Measurements from ENCODE around the gene RGS9BP. TPM values are rescaled to one million over a fixed set of nuclear protein-coding genes. Genes with fewer than 3 reads are reported as not detected.

Gene RGS9BP
- total and polyA plus RNA-seq, 2 of the 13 experiments (the other 11 are each of a cell fraction or from before 2014, with no cell fraction given), result 0.01 TPM; not detected in 1

DNA sequence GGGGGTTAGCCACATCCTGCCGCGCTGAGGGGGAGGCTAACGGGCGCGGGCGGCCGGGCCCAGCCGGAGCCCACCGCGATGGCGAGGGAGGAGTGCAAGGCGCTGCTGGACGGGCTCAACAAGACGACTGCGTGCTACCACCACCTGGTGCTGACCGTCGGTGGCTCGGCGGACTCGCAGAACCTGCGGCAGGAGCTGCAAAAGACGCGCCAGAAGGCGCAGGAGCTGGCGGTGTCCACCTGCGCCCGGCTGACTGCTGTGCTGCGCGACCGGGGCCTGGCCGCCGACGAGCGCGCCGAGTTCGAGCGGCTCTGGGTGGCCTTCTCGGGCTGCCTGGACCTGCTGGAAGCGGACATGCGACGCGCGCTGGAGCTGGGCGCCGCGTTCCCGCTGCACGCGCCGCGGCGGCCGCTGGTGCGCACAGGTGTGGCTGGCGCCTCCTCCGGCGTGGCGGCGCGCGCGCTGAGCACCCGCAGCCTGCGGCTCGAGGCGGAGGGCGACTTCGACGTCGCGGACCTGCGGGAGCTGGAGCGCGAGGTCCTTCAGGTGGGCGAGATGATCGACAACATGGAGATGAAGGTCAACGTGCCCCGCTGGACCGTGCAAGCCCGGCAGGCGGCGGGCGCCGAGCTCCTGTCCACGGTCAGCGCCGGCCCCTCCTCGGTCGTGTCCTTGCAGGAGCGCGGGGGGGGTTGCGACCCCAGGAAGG is 692 bp downstream of the RGS9BP start:
- no peak overlapping the region for H2AFZ ChIP-seq (ENCODE audit: low read length)
- POLR2A ChIA-PET, result interaction anchor here (2.3 kb wide), 1 partner anchor 15 kb away, joined by 21 read pairs; the partner anchor contains the start of gene NUDT19
- TF ChIP-seq GMEB1 (CRISPR knock-in tag; IDR thresholded peaks at IDR 0.05; ENCODE audit: borderline replicate concordance), result no peak
- TF ChIP-seq, protein P1, sequence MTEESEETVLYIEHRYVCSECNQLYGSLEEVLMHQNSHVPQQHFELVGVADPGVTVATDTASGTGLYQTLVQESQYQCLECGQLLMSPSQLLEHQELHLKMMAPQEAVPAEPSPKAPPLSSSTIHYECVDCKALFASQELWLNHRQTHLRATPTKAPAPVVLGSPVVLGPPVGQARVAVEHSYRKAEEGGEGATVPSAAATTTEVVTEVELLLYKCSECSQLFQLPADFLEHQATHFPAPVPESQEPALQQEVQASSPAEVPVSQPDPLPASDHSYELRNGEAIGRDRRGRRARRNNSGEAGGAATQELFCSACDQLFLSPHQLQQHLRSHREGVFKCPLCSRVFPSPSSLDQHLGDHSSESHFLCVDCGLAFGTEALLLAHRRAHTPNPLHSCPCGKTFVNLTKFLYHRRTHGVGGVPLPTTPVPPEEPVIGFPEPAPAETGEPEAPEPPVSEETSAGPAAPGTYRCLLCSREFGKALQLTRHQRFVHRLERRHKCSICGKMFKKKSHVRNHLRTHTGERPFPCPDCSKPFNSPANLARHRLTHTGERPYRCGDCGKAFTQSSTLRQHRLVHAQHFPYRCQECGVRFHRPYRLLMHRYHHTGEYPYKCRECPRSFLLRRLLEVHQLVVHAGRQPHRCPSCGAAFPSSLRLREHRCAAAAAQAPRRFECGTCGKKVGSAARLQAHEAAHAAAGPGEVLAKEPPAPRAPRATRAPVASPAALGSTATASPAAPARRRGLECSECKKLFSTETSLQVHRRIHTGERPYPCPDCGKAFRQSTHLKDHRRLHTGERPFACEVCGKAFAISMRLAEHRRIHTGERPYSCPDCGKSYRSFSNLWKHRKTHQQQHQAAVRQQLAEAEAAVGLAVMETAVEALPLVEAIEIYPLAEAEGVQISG (CRISPR knock-in tag; IDR thresholded peaks at IDR 0.05), result peak; percentile 38; the same call in 1 of the 2 replicates
- 0 out of 2 replicates have a peak, but pooled peaks have one; percentile 30 for TF ChIP-seq CENPT (CRISPR knock-in tag; IDR thresholded peaks at IDR 0.05; ENCODE audit: low read depth)
- peak; percentile 52 for TF ChIP-seq HOXA3 (CRISPR knock-in tag; IDR thresholded peaks at IDR 0.05)
- TF ChIP-seq, protein P2, sequence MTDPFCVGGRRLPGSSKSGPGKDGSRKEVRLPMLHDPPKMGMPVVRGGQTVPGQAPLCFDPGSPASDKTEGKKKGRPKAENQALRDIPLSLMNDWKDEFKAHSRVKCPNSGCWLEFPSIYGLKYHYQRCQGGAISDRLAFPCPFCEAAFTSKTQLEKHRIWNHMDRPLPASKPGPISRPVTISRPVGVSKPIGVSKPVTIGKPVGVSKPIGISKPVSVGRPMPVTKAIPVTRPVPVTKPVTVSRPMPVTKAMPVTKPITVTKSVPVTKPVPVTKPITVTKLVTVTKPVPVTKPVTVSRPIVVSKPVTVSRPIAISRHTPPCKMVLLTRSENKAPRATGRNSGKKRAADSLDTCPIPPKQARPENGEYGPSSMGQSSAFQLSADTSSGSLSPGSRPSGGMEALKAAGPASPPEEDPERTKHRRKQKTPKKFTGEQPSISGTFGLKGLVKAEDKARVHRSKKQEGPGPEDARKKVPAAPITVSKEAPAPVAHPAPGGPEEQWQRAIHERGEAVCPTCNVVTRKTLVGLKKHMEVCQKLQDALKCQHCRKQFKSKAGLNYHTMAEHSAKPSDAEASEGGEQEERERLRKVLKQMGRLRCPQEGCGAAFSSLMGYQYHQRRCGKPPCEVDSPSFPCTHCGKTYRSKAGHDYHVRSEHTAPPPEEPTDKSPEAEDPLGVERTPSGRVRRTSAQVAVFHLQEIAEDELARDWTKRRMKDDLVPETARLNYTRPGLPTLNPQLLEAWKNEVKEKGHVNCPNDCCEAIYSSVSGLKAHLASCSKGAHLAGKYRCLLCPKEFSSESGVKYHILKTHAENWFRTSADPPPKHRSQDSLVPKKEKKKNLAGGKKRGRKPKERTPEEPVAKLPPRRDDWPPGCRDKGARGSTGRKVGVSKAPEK (CRISPR knock-in tag; IDR thresholded peaks at IDR 0.05; ENCODE audit: borderline replicate concordance), result 0 out of 2 replicates have a peak, but pooled peaks have one; percentile 43
- TF ChIP-seq BORCS8-MEF2B (CRISPR knock-in tag; IDR thresholded peaks at IDR 0.05), result no peak
- TF ChIP-seq, protein P3, sequence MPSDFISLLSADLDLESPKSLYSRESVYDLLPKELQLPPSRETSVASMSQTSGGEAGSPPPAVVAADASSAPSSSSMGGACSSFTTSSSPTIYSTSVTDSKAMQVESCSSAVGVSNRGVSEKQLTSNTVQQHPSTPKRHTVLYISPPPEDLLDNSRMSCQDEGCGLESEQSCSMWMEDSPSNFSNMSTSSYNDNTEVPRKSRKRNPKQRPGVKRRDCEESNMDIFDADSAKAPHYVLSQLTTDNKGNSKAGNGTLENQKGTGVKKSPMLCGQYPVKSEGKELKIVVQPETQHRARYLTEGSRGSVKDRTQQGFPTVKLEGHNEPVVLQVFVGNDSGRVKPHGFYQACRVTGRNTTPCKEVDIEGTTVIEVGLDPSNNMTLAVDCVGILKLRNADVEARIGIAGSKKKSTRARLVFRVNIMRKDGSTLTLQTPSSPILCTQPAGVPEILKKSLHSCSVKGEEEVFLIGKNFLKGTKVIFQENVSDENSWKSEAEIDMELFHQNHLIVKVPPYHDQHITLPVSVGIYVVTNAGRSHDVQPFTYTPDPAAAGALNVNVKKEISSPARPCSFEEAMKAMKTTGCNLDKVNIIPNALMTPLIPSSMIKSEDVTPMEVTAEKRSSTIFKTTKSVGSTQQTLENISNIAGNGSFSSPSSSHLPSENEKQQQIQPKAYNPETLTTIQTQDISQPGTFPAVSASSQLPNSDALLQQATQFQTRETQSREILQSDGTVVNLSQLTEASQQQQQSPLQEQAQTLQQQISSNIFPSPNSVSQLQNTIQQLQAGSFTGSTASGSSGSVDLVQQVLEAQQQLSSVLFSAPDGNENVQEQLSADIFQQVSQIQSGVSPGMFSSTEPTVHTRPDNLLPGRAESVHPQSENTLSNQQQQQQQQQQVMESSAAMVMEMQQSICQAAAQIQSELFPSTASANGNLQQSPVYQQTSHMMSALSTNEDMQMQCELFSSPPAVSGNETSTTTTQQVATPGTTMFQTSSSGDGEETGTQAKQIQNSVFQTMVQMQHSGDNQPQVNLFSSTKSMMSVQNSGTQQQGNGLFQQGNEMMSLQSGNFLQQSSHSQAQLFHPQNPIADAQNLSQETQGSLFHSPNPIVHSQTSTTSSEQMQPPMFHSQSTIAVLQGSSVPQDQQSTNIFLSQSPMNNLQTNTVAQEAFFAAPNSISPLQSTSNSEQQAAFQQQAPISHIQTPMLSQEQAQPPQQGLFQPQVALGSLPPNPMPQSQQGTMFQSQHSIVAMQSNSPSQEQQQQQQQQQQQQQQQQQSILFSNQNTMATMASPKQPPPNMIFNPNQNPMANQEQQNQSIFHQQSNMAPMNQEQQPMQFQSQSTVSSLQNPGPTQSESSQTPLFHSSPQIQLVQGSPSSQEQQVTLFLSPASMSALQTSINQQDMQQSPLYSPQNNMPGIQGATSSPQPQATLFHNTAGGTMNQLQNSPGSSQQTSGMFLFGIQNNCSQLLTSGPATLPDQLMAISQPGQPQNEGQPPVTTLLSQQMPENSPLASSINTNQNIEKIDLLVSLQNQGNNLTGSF (CRISPR knock-in tag; IDR thresholded peaks at IDR 0.05), result no peak
- TF ChIP-seq GTF2F1 (IDR thresholded peaks at IDR 0.05; ENCODE audit: low read length), result no peak
- peak; percentile 89; the same call in 1 of the 2 replicates for TF ChIP-seq ZNF777 (CRISPR knock-in tag; IDR thresholded peaks at IDR 0.05)

More for the DNA sequence above, 692 bp downstream of the RGS9BP start:
- Histone ChIP-seq H3K36me3 (replicated peaks in 1 of 2; ENCODE audit: control insufficient read depth in 1 of 2, insufficient read depth in 2 of 2, low read length in 2 of 2) (no peaks in the 10 kb centered on the region), H3K79me2 (ENCODE audit: insufficient read depth, low read length) (peaks cover 23% of the 10 kb centered on the region), H3K4me3 (replicated peaks in 1 of 3; ENCODE audit: insufficient read depth in 1 of 3, low read depth in 2 of 3, low read length in 3 of 3) (peak overlapping the region in 2 of 3 experiments; percentile 50 to 88; a peak in 3 of 6 replicates), H4K20me1 (ENCODE audit: insufficient read depth, low read length) (peaks cover 21% of the 10 kb centered on the region), H3K4me1 (ENCODE audit: insufficient read depth, low read length) (peaks cover 54% of the 10 kb centered on the region), H3K9ac (ENCODE audit: insufficient read depth, low read depth, low read length) (no peak overlapping the region), H3K9me3 (ENCODE audit: low read length) (no peaks in the 10 kb centered on the region), H3K27me3 (ENCODE audit: control insufficient read depth in 1 of 2, insufficient read depth in 2 of 2, low read length in 2 of 2) (peaks cover 3 to 15% of the 10 kb centered on the region in 2 experiments; a peak in 4 of 5 replicates), H3K4me2 (ENCODE audit: low read depth, low read length) (peak overlapping the region; percentile 94), H3K27ac (ENCODE audit: extremely low read length, insufficient read depth, low read length) (no peak overlapping the region)
- no TSS peak for BruUV-seq (replicated peaks)
- 82% methylated on average over 44 of the region's 93 CpGs for WGBS (ENCODE audit: low lambda C conversion rate)
- FAIRE-seq (no peak), ATAC-seq (peak; percentile 6; the same call in 1 of the 3 replicates), DNase-seq (ENCODE audit: low spot score) (no peak)
- in situ Hi-C loops (cut with HindIII; ENCODE audit: extremely low pct_ligation_motif_present, low pct_unique_long_range_greater_than_20kb), result loop anchor here (25.0 kb wide), 1 partner anchor 461 kb away; the partner anchor contains the start of gene WDR88
- intact Hi-C loops (cut with micrococcal nuclease; ENCODE audit: unreplicated experiment), result no loop called here
- CTCF ChIA-PET (ENCODE audit: low intra/inter-chr PET ratio, low total read pairs), result no interaction called here

Data from HepG2 (cell line).